ENCODE results near the gene BAAT.

- TF ChIP-seq FOXM1 (IDR thresholded peaks at IDR 0.05; ENCODE audit: borderline replicate concordance): no peak
- TF ChIP-seq TARDBP (IDR thresholded peaks at IDR 0.05): no peak
- TF ChIP-seq SP1 (IDR thresholded peaks at IDR 0.05): no peak
- no peak for TF ChIP-seq HDGF (IDR thresholded peaks at IDR 0.05; ENCODE audit: borderline replicate concordance)
- no peak for TF ChIP-seq PKNOX1 (IDR thresholded peaks at IDR 0.05)
- TF ChIP-seq L3MBTL2 (conservative IDR thresholded peaks at IDR 0.05): no peak
- TF ChIP-seq FOXA1 (IDR thresholded peaks at IDR 0.05): no peak
- TF ChIP-seq NFRKB (IDR thresholded peaks at IDR 0.05): no peak
- no peak for TF ChIP-seq SUZ12 (IDR thresholded peaks at IDR 0.05)
- no peak for TF ChIP-seq ARNT (IDR thresholded peaks at IDR 0.05)
- TF ChIP-seq FOXK2 (IDR thresholded peaks at IDR 0.05): no peak
- TF ChIP-seq BHLHE40 (IDR thresholded peaks at IDR 0.05; ENCODE audit: borderline replicate concordance): no peak
- TF ChIP-seq ZNF384 (IDR thresholded peaks at IDR 0.05): no peak
- TF ChIP-seq LEF1 (IDR thresholded peaks at IDR 0.05; ENCODE audit: borderline replicate concordance): no peak
These were observed 14.3 kb upstream of the BAAT start for GRCh38 chr9:101398930-101399642.

Data from HEK293T (cell line).